ENCODE data around the gene CDH13. TPM values are rescaled to one million over a fixed set of nuclear protein-coding genes. Genes with fewer than 3 reads are reported as not detected.

The CDH13 gene
- total and polyA plus RNA-seq, 2 experiments from 2014 or later = 1.6 to 4.4 TPM

DNA sequence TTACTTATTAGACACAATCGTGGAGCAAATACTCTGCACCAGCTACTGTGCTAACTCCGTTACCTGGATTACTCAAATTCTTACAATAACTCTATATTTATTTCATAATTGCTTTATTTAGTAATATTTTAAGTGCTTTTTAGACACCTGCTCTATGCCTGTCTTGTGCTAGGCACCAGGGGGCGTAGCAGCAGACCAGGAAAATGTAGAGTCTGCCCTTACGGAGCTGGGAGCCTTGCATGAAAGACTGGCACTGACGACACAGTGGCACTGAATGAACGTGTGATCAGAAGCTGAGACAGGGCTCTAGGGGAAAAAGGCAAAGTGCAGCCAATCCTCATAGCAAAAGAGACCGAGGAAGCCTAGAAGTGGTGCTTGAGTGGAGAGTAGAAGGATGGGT is 486.5 kb downstream of the CDH13 start:
- H3K9me3 Mint-ChIP-seq = no peaks in the 10 kb centered on the region
- Histone ChIP-seq H3K27ac (ENCODE audit: low read depth) (no peak overlapping the region), H3F3A (replicated peaks; ENCODE audit: low read depth) (no peaks in the 10 kb centered on the region), H3K4me3 (no peak overlapping the region), H4K20me1 (replicated peaks; ENCODE audit: insufficient read depth) (no peaks in the 10 kb centered on the region), H3K9me2 (ENCODE audit: insufficient read depth) (no peaks in the 10 kb centered on the region), H2AFZ (no peak overlapping the region; the same call in 1 of the 2 replicates), H3K4me1 (ENCODE audit: insufficient read depth) (peaks cover 19% of the 10 kb centered on the region), H3K36me3 (ENCODE audit: insufficient read depth) (no peaks in the 10 kb centered on the region), H3K27me3 (ENCODE audit: insufficient read depth) (no peaks in the 10 kb centered on the region), H3K4me2 (no peak overlapping the region), H3K79me2 (replicated peaks; ENCODE audit: insufficient read depth) (no peaks in the 10 kb centered on the region)
- H3K27me3 Mint-ChIP-seq (ENCODE audit: insufficient read depth, low read depth, poor library complexity) = no peaks in the 10 kb centered on the region
- no peak overlapping the region; the same call in 1 of the 2 replicates for H3K27ac Mint-ChIP-seq
- no peak for TF ChIP-seq ZNF462 (CRISPR knock-in tag; IDR thresholded peaks at IDR 0.05)
- TF ChIP-seq CTCF (conservative IDR thresholded peaks at IDR 0.05; ENCODE audit: low read depth in 2 of 2) = peak; percentile 78 to 84
- DNase-seq (ENCODE audit: low spot score) = peak; percentile 66
- no peaks in the 10 kb centered on the region for H3K36me3 Mint-ChIP-seq (ENCODE audit: low read depth)
- H3K4me3 Mint-ChIP-seq = no peak overlapping the region
- ATAC-seq = peak; percentile 91
- peaks cover 17% of the 10 kb centered on the region for H3K4me1 Mint-ChIP-seq

DNA sequence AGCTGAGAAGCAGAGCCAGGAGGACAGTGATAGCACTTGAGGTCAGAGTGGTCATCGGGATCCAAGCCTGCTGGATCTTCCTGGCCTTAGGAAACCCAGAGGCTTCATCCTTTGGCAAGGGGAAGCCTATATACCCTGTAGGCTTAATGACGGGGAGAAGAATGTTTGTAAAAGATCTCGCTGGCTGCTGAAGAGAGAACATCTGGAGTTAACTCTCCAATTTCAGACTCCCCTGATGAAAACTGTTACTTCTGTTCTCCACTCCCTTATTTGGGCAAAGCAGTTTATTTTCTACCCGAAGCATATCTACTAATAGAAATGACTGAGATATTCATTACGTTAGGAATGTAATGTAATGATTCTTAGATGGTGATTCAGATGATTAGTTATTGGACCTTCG is 487.0 kb downstream of the CDH13 start:
- H3K27ac ChIP-seq (ENCODE audit: low read depth) = no peak overlapping the region
- no peaks in the 10 kb centered on the region for H3K79me2 ChIP-seq (replicated peaks; ENCODE audit: insufficient read depth)
- Mint-ChIP-seq H3K4me1 (peaks cover 17% of the 10 kb centered on the region), H3K4me3 (no peak overlapping the region), H3K9me3 (no peaks in the 10 kb centered on the region), H3K27ac (no peak overlapping the region), H3K27me3 (ENCODE audit: insufficient read depth, low read depth, poor library complexity) (no peaks in the 10 kb centered on the region), H3K36me3 (ENCODE audit: low read depth) (no peaks in the 10 kb centered on the region)
- DNase-seq (ENCODE audit: low spot score) (no peak), ATAC-seq (no peak)
- no peaks in the 10 kb centered on the region for H3F3A ChIP-seq (replicated peaks; ENCODE audit: low read depth)
- H4K20me1 ChIP-seq (replicated peaks; ENCODE audit: insufficient read depth) = no peaks in the 10 kb centered on the region; the same call in 1 of the 2 replicates
- no peaks in the 10 kb centered on the region for H3K9me2 ChIP-seq (ENCODE audit: insufficient read depth)
- no peaks in the 10 kb centered on the region for H3K27me3 ChIP-seq (ENCODE audit: insufficient read depth)
- H3K4me2 ChIP-seq = no peak overlapping the region
- no peaks in the 10 kb centered on the region for H3K36me3 ChIP-seq (ENCODE audit: insufficient read depth)
- H3K4me1 ChIP-seq (ENCODE audit: insufficient read depth) = peaks cover 19% of the 10 kb centered on the region
- H2AFZ ChIP-seq = no peak overlapping the region; the same call in 1 of the 2 replicates
- H3K4me3 ChIP-seq = no peak overlapping the region
- no peak for TF ChIP-seq CREB1 (CRISPR knock-in tag; IDR thresholded peaks at IDR 0.05; ENCODE audit: low read depth)
- no peak for TF ChIP-seq ZNF114 (CRISPR knock-in tag; IDR thresholded peaks at IDR 0.05)
- no peak for TF ChIP-seq ZNF462 (CRISPR knock-in tag; IDR thresholded peaks at IDR 0.05)

Measured in GM23338 (cell line).